HepG2 (cell line): Measurements from ENCODE around the gene MRI1. TPM values are rescaled to one million over a fixed set of nuclear protein-coding genes. Genes with fewer than 3 reads are reported as not detected.
A peak's percentile ranks its signal among the peaks of the same experiment; 100 is the strongest.

Experiments used
- BRD4 ChIP-seq: sonication (generic); formaldehyde crosslinking; IDR thresholded peaks from 2 replicates; pipeline ENCODE4 v1.4.0; 2020; ENCODE audit warnings: missing genetic modification reagents
- FOSL1 ChIP-seq: sonication (generic); formaldehyde crosslinking; IDR thresholded peaks from 2 replicates; pipeline ENCODE4 v1.9.0; 2021; ENCODE audit warnings: missing genetic modification reagents, borderline replicate concordance
- FOXO4 ChIP-seq: sonication (generic); formaldehyde crosslinking; conservative IDR thresholded peaks from 2 replicates; pipeline ENCODE4 v1.8.1; 2023; ENCODE audit warnings: missing genetic modification reagents
- IRX3 ChIP-seq: sonication (generic); formaldehyde crosslinking; IDR thresholded peaks from 2 replicates; pipeline ENCODE4 v1.8.1; 2023; ENCODE audit warnings: mild to moderate bottlenecking, low read depth, missing genetic modification reagents, borderline replicate concordance
- RBM22 ChIP-seq: fragments of 200-400 bp; formaldehyde crosslinking; optimal IDR thresholded peaks from 2 replicates; pipeline ENCODE3; 2017; ENCODE audit warnings: mild to moderate bottlenecking, low read length, moderate library complexity
- REXO4 ChIP-seq: sonication (generic); formaldehyde crosslinking; IDR thresholded peaks from 2 replicates; pipeline ENCODE4 v1.8.0; 2022; ENCODE audit warnings: missing genetic modification reagents, mild to moderate bottlenecking, borderline replicate concordance
- RFX3 ChIP-seq: IDR thresholded peaks from 2 replicates; pipeline ENCODE4 v1.6.1; 2016; ENCODE audit warnings: missing biosample characterization, missing genetic modification reagents
- RORA ChIP-seq: sonication (generic); formaldehyde crosslinking; IDR thresholded peaks from 2 replicates; pipeline ENCODE4 v1.5.0; 2020; ENCODE audit warnings: mild to moderate bottlenecking, missing genetic modification reagents, moderate library complexity
- SALL2 ChIP-seq: sonication (generic); formaldehyde crosslinking; IDR thresholded peaks from 2 replicates; pipeline ENCODE4 v1.8.1; 2023; ENCODE audit warnings: mild to moderate bottlenecking, missing genetic modification reagents, inconsistent platforms
- TBX2 ChIP-seq: sonication (generic); formaldehyde crosslinking; IDR thresholded peaks from 2 replicates; pipeline ENCODE4 v1.5.0; 2020; ENCODE audit warnings: missing genetic modification reagents, mild to moderate bottlenecking, borderline replicate concordance
- TCF12 ChIP-seq, 2 experiments: fragments of 450-650 bp in 1 of 2; sonication (generic) in 1 of 2; formaldehyde crosslinking in 1 of 2; IDR thresholded peaks; 2 replicates each; pipeline versions ENCODE4 v1.6.1 to v1.8.0; 2017 to 2022; ENCODE audit warnings: antibody characterized with exemption in 1 of 2, mild to moderate bottlenecking in 1 of 2, missing genetic modification reagents in 1 of 2, moderate library complexity in 1 of 2
- ZNF136 ChIP-seq: sonication (generic); formaldehyde crosslinking; IDR thresholded peaks from 2 replicates; pipeline ENCODE4 v1.8.1; 2022; ENCODE audit warnings: low read depth, mild to moderate bottlenecking, moderate library complexity, missing genetic modification reagents
- ZNF275 ChIP-seq: sonication (generic); formaldehyde crosslinking; IDR thresholded peaks from 2 replicates; pipeline ENCODE4 v1.8.0; 2022; ENCODE audit warnings: missing genetic modification reagents, mild to moderate bottlenecking, inconsistent platforms, borderline replicate concordance
- ZNF30 ChIP-seq: sonication (generic); formaldehyde crosslinking; IDR thresholded peaks from 2 replicates; pipeline ENCODE4 v1.5.0; 2020; ENCODE audit warnings: mild to moderate bottlenecking, missing genetic modification reagents
- ZNF407 ChIP-seq: sonication (generic); formaldehyde crosslinking; IDR thresholded peaks from one replicate; pipeline ENCODE4 v1.5.1; 2020; ENCODE audit warnings: mild to moderate bottlenecking, missing genetic modification reagents; ENCODE audit errors: not compliant biosample characterization
- ZNF557 ChIP-seq: sonication (generic); formaldehyde crosslinking; IDR thresholded peaks from 2 replicates; pipeline ENCODE4 v1.4.0; 2020; ENCODE audit warnings: missing genetic modification reagents
- ZNF629 ChIP-seq: sonication (generic); formaldehyde crosslinking; conservative IDR thresholded peaks from 2 replicates; pipeline ENCODE4 v1.5.0; 2020; ENCODE audit warnings: missing genetic modification reagents
- ZSCAN21 ChIP-seq: sonication (generic); formaldehyde crosslinking; IDR thresholded peaks from 2 replicates; pipeline ENCODE4 v1.8.0; 2022; ENCODE audit warnings: mild to moderate bottlenecking, missing genetic modification reagents, moderate library complexity, borderline replicate concordance
- polyA plus RNA-seq, 8 experiments: library from polyadenylated mRNA; depleted of rRNA in 3 of 8; stranded (reverse) in 7 of 8; unstranded in 1 of 8; fragments of >200 nt; fragmentation: Illumina TruSeq in 4 of 8; extraction: Trizol in 4 of 8; gene quantifications; 2 replicates each; pipeline versions ENCODE4 v1.2.1 to v1.2.3, GENCODE V29; 2011 to 2016; ENCODE audit warnings: low read depth in 4 of 8, missing spikeins in 1 of 8, mixed read lengths in 1 of 8; ENCODE audit not compliant: insufficient read depth in 1 of 8
- total RNA-seq, 5 experiments: library from RNA; depleted of rRNA; stranded (reverse); fragments of >200 nt; fragmentation: Illumina TruSeq; extraction: Trizol; gene quantifications; 2 replicates each; pipeline ENCODE4 v1.2.3, GENCODE V29; 2016; ENCODE audit warnings: low read depth in 1 of 5

The MRI1 gene
- total and polyA plus RNA-seq, 2 of the 13 experiments (the other 11 are each of a cell fraction or from before 2014, with no cell fraction given), result 20.1 to 20.6 TPM

GRCh38 chr19:13731147-13731964 lies 33.0 kb upstream of the MRI1 start (continued):
- TF ChIP-seq REXO4 (CRISPR knock-in tag), result no peak
- TF ChIP-seq ZSCAN21 (CRISPR knock-in tag), result no peak
- TF ChIP-seq ZNF629 (CRISPR knock-in tag), result no peak
- peak; percentile 49; the same call in 1 of the 2 replicates for TF ChIP-seq ZNF136 (CRISPR knock-in tag)
- TF ChIP-seq ZNF557 (CRISPR knock-in tag), result no peak
- no peak for TF ChIP-seq ZNF407
- TF ChIP-seq SALL2 (CRISPR knock-in tag), result no peak
- TF ChIP-seq RORA (CRISPR knock-in tag), result no peak
- no peak for TF ChIP-seq FOXO4 (CRISPR knock-in tag)
- TF ChIP-seq RFX3 (CRISPR knock-in tag), result peak; percentile 95
- 0 out of 2 replicates have a peak, but pooled peaks have one; percentile 55 for TF ChIP-seq ZNF275 (CRISPR knock-in tag)
- no peak for TF ChIP-seq IRX3 (CRISPR knock-in tag)
- TF ChIP-seq ZNF30, result no peak
- no peak for TF ChIP-seq TCF12 (IDR thresholded peaks at IDR 0.05)
- TF ChIP-seq TCF12 (CRISPR knock-in tag; IDR thresholded peaks at IDR 0.05), result no peak
- peak; percentile 66; the same call in 1 of the 2 replicates for TF ChIP-seq BRD4 (CRISPR knock-in tag)
- TF ChIP-seq RBM22, result peak; percentile 91
- peak; percentile 46; the same call in 1 of the 2 replicates for TF ChIP-seq TBX2 (CRISPR knock-in tag)
- TF ChIP-seq FOSL1 (CRISPR knock-in tag), result no peak
